Superior temporal gyrus (tissue), 1 donor: ENCODE measurements around the gene MAGEA10.
"Not testable (repeated sequence)": the region's sequence is repeated elsewhere in the genome, so short reads cannot be mapped to it uniquely, and the experiment has no call there.

Experiments
- DNase-seq: peaks from one replicate; pipeline ENCODE4 v3.0.0-alpha.2; 2016; ENCODE audit errors: extremely low spot score

MAGEA10 gene

DNA sequence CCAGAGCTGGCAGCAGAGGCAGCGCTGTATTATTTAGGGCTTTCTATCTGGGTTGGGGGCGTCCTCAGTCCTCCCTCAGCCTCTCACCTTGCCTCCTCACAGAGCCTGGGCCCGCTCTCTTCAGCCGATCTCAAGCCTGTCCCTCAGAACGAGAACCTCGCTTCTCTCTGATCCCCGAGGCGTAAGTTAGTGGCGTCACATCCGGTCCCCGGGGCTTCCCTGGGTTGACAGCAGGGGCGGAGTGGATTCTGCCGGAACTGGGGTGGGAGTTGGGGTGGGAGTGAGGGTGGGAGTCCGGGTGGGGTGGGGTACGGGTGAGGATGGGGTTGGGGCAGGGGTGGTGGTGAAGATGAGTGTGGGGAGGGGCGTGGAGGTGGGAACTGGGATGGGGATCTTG is at the start of gene MAGEA10:
Gene MAGEA10, minus strand, starts transcription at position 190 of the 397 bp plus-strand sequence. CDS start 2,957 bp downstream, outside the sequence.
- DNase-seq = no peak

- DNase-seq = no peak
Measured at GRCh38 chrX:152177497-152178269, 39.3 kb upstream of the MAGEA10 start.

GRCh38 chrX:152177052-152177451 is 38.7 kb upstream of the MAGEA10 start:
- DNase-seq = no peak

DNA sequence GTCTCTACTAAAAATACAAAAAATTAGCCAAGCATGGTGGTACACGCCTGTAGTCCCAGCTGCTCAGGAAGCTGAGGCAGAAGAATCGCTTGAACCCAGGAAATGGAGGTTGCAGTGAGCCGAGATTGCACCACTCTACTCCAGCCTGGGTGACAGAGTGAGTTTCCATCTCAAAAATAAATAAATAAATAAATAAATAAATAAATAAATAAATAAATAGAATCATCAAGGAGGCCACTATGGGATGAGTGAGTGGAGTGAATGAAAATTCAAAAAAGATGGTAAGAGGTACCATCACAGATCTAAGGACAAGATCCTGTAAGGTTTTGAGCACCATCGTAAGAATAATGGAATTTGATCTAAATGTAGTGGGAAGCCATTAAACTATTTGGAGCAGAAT is 37.5 kb upstream of the MAGEA10 start:
- not testable (repeated sequence) for DNase-seq

- not testable (repeated sequence) for DNase-seq
Measured at GRCh38 chrX:152173923-152174322, 35.5 kb upstream of the MAGEA10 start.

- DNase-seq = no peak
Measured at GRCh38 chrX:152170621-152171020, 32.2 kb upstream of the MAGEA10 start.

- no peak for DNase-seq
Measured at GRCh38 chrX:152165033-152165743, 26.8 kb upstream of the MAGEA10 start.

DNA sequence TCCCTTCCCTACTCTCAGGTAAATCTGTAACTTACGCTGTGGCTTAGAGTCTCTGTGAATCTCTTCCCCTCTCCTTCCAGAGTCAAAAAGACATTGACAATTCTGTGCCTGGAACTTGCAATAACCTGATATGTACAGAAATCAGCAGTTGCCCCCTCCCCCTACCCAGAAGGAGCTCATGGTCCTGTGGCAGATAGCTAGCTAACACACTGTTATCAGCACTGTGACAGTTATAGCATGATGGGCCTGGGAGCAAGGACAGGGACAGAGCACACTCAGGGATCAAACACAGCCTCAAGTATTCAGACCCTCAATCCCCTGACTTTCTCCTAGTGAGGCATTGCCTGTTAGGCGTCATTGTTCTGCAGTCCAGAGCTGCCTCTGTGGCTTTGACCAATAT is 18.7 kb upstream of the MAGEA10 start:
- no peak for DNase-seq

GRCh38 chrX:152155766-152156310 is 17.5 kb upstream of the MAGEA10 start:
- DNase-seq = no peak

DNA sequence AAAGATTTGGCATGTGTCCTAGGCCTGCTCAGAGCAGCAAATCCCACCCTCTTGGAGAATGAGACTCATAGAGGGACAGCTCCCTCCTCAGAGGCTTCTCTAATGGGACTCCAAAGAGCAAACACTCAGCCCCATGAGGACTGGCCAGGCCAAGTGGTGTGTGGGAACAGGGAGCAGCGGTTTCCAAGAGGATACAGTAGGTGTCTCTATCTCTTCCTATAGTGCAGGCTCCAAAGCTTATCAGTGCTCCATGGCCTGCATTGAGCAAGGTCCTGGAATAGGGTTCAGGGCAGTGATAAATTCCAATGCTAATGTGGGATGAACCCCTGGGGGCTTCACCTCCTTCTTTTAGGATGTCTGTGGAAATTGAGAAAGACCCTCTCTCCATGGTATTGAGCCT is 15.7 kb upstream of the MAGEA10 start:
- DNase-seq = no peak

DNA sequence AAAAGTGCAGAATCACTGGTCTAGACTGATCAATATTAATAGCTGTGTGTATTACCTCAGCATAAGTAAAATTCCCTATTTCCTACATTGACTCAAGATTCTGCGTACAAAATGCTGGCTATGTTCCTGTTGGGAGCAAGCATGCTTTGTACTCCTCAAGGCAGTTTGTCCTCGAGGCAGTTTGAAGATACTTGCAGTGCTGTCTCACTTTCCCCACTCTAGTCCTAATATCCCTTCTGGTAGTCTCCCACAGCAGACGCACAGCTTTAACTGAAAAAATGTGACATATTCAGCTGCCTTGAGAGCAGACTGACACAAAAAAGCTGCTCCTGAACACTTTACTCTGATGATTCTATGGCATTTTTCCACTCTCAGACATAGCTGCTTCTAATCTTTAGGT is 12.9 kb upstream of the MAGEA10 start:
- DNase-seq = no peak

DNA sequence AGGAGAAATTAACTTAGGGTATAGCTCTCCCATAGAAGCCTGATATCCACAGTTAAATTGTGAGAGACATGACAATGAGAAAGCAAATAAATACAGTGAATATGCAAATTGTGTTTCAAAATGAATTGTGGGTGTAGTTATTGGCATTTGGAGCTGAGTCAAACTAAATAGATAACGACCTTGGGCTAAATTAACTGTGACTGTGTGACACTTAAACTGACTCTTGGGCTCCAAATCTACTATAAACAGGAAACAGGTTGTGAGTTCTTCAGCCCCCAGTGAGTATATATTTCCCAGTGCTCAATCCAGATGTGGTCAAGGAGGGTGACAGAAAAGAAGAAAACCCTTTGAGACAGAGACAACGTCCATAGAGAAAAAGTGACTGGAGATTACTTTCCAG is 11.3 kb upstream of the MAGEA10 start:
- DNase-seq = no peak

GRCh38 chrX:152139589-152139988 is 1.2 kb upstream of the MAGEA10 start:
- DNase-seq = no peak

- DNase-seq = no peak
Measured at GRCh38 chrX:152137771-152138387, 498 bp downstream of the MAGEA10 start.

DNA sequence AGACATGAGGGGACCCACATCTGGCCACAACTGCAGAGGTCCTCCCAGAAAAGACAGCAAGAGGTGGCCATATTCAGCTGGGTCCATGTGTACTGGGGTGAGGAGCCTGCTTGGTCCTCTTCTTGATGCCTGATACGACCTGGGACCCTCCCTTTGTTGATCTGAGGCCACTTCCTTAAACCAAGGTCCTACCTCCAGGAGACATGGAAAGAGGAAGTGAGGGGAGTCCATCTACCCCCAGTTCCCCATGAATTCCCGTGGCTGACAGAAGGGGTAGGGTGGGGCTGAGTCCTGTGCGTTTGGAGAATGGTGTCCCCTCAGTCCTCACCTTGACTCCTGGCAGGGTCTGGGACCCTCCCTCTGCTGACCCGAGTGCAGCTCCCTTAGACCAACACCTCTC is 2.1 kb downstream of the MAGEA10 start:
- no peak for DNase-seq

DNA sequence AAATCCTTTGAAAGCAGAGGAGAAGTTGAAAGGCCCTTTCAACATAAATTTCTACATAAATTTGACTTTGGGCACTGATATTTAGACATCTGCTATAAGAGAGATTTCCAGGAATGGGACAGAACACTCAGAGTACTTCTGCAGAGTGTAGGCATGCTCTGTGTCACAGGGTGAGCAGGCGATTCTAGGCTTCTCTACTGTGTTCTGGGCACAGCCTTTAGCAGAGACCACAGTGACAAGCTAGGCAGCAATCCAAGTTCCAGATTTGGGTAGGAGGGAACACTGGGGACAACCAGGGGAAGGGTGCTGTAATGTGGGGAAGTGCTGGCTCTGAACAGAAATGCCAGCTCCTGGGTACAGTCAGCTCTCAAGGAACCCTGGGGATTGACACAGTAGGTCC is 6.9 kb downstream of the MAGEA10 start:
- DNase-seq = no peak

GRCh38 chrX:152129069-152129844 is 9.1 kb downstream of the MAGEA10 start:
- not testable (repeated sequence) for DNase-seq

- DNase-seq = no peak
Measured at GRCh38 chrX:152117305-152117704, 21.1 kb downstream of the MAGEA10 start.

- no peak for DNase-seq
Measured at GRCh38 chrX:152108527-152108926, 29.9 kb downstream of the MAGEA10 start.

DNA sequence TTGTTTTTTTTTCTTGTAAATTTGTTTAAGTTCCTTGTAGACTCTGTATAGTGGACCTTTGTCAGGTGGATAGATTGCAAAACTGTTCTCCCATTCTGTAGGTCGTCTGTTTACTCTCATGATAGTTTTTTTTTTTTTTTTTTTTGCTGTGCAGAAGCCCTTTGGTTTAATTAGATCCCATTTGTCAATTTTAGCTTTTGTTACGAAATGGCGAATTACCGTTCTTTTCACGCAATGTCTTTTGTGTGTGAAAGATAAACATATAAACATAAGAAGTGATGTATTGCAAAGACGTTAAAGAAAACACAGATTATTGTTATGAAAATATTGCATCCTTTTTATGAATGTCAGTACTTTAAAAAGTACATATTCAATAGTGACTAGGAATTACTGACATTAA is 34.5 kb downstream of the MAGEA10 start:
- no peak for DNase-seq

GRCh38 chrX:152086141-152086540 is 52.2 kb downstream of the MAGEA10 start:
- DNase-seq = no peak
